K562 (cell line): ENCODE results near the gene ATOH8.

Experiments used
- EZH2 ChIP-seq: IDR thresholded peaks from 2 replicates; pipeline ENCODE4 v1.6.1; 2012; ENCODE audit warnings: low read depth, mild to moderate bottlenecking, inconsistent platforms, low read length, borderline replicate concordance
- FOXK1 ChIP-seq: sonication (generic); formaldehyde crosslinking; IDR thresholded peaks from 2 replicates; pipeline ENCODE4 v1.8.0; 2022; ENCODE audit warnings: missing genetic modification reagents, mild to moderate bottlenecking, borderline replicate concordance
- ZSCAN29 ChIP-seq: fragments of 450-650 bp; IDR thresholded peaks from 2 replicates; pipeline ENCODE4 v1.6.1; 2017

DNA sequence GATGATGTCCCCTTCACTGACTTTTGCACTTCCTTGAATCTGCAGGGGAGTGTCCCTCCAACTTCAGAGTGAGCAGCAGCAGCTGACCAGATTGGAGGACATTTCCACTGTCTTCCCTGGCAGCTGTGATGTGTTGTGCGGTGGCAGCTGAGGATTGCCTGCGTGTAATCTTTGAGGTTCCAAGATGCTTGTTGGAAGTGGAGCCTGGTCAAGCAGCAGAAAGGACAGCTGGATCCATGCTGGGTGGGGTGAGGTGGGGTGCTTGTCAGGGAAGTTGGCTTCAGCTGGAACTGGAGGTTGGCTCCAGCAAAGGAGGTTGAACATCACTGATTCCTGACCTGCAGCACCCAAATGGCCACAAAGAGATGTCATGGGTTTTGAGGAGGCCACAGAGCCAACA, 70.2 kb downstream of the ATOH8 start:
- no peak for TF ChIP-seq ZSCAN29
- no peak for TF ChIP-seq EZH2
- no peak for TF ChIP-seq FOXK1 (CRISPR knock-in tag)
